ENCODE data around the gene CDK6.
A peak's percentile ranks its signal among the peaks of the same experiment; 100 is the strongest.

The CDK6 gene

GRCh38 chr7:92586841-92587240, 249.5 kb downstream of the CDK6 start:
- Histone ChIP-seq H3K9me3 (ENCODE audit: insufficient read depth, low read length) (no peaks in the 10 kb centered on the region), H3K79me2 (ENCODE audit: low read length) (peaks cover 84% of the 10 kb centered on the region), H2AFZ (ENCODE audit: low read depth, low read length) (no peak overlapping the region), H3K4me3 (ENCODE audit: low read length) (no peak overlapping the region), H3K27me3 (ENCODE audit: low read depth, low read length) (no peaks in the 10 kb centered on the region), H3K27ac (ENCODE audit: low read length) (no peak overlapping the region), H3K4me1 (ENCODE audit: low read length) (peaks cover 31% of the 10 kb centered on the region), H3K9ac (ENCODE audit: low read length) (no peak overlapping the region), H3K36me3 (replicated peaks; ENCODE audit: low read depth, low read length) (peaks cover 22% of the 10 kb centered on the region), H3K4me2 (ENCODE audit: low read length) (peak overlapping the region; percentile 4; the same call in 1 of the 2 replicates), H4K20me1 (ENCODE audit: insufficient read depth, low read length) (peaks cover 61% of the 10 kb centered on the region)
- no peak for TF ChIP-seq EZH2phosphoT487 (IDR thresholded peaks at IDR 0.05; ENCODE audit: low read depth)
- no peak for TF ChIP-seq CTCF (IDR thresholded peaks at IDR 0.05; ENCODE audit: low read depth, low read length)

GRCh38 chr7:92586403-92586802, 250.0 kb downstream of the CDK6 start:
- H3K4me3 ChIP-seq (ENCODE audit: low read length) = no peak overlapping the region
- H3K9me3 ChIP-seq (ENCODE audit: insufficient read depth, low read length) = no peaks in the 10 kb centered on the region
- H4K20me1 ChIP-seq (ENCODE audit: insufficient read depth, low read length) = peaks cover 61% of the 10 kb centered on the region
- H2AFZ ChIP-seq (ENCODE audit: low read depth, low read length) = no peak overlapping the region
- no peak overlapping the region for H3K9ac ChIP-seq (ENCODE audit: low read length)
- peaks cover 22% of the 10 kb centered on the region for H3K36me3 ChIP-seq (replicated peaks; ENCODE audit: low read depth, low read length)
- TF ChIP-seq CTCF (IDR thresholded peaks at IDR 0.05; ENCODE audit: low read depth, low read length) (no peak), EZH2phosphoT487 (IDR thresholded peaks at IDR 0.05; ENCODE audit: low read depth) (no peak)
- H3K79me2 ChIP-seq (ENCODE audit: low read length) = peaks cover 88% of the 10 kb centered on the region
- no peak overlapping the region for H3K27ac ChIP-seq (ENCODE audit: low read length)
- H3K4me1 ChIP-seq (ENCODE audit: low read length) = peaks cover 31% of the 10 kb centered on the region
- no peaks in the 10 kb centered on the region for H3K27me3 ChIP-seq (ENCODE audit: low read depth, low read length)
- peak overlapping the region; percentile 4; the same call in 1 of the 2 replicates for H3K4me2 ChIP-seq (ENCODE audit: low read length)

- Histone ChIP-seq H3K9me3 (ENCODE audit: insufficient read depth, low read length) (no peaks in the 10 kb centered on the region), H3K4me3 (ENCODE audit: low read length) (no peak overlapping the region), H4K20me1 (ENCODE audit: insufficient read depth, low read length) (peaks cover 61% of the 10 kb centered on the region), H3K4me2 (ENCODE audit: low read length) (no peak overlapping the region), H3K9ac (ENCODE audit: low read length) (no peak overlapping the region), H3K79me2 (ENCODE audit: low read length) (peaks cover 99% of the 10 kb centered on the region), H3K27me3 (ENCODE audit: low read depth, low read length) (no peaks in the 10 kb centered on the region), H2AFZ (ENCODE audit: low read depth, low read length) (no peak overlapping the region), H3K27ac (ENCODE audit: low read length) (no peak overlapping the region), H3K4me1 (ENCODE audit: low read length) (peaks cover 27% of the 10 kb centered on the region), H3K36me3 (replicated peaks; ENCODE audit: low read depth, low read length) (peaks cover 31% of the 10 kb centered on the region)
- TF ChIP-seq EZH2phosphoT487 (IDR thresholded peaks at IDR 0.05; ENCODE audit: low read depth) = no peak
- TF ChIP-seq CTCF (IDR thresholded peaks at IDR 0.05; ENCODE audit: low read depth, low read length) = no peak
Observed at GRCh38 chr7:92584953-92585352, 251.4 kb downstream of the CDK6 start.

GRCh38 chr7:92582948-92583347, 253.4 kb downstream of the CDK6 start:
- Histone ChIP-seq H3K4me1 (ENCODE audit: low read length) (peaks cover 16% of the 10 kb centered on the region), H3K79me2 (ENCODE audit: low read length) (peaks cover 85% of the 10 kb centered on the region), H3K27me3 (ENCODE audit: low read depth, low read length) (no peaks in the 10 kb centered on the region), H3K4me3 (ENCODE audit: low read length) (no peak overlapping the region), H3K9me3 (ENCODE audit: insufficient read depth, low read length) (no peaks in the 10 kb centered on the region), H3K27ac (ENCODE audit: low read length) (no peak overlapping the region), H3K4me2 (ENCODE audit: low read length) (no peak overlapping the region), H3K36me3 (replicated peaks; ENCODE audit: low read depth, low read length) (peaks cover 50% of the 10 kb centered on the region), H4K20me1 (ENCODE audit: insufficient read depth, low read length) (peaks cover 44% of the 10 kb centered on the region), H3K9ac (ENCODE audit: low read length) (no peak overlapping the region), H2AFZ (ENCODE audit: low read depth, low read length) (no peak overlapping the region)
- TF ChIP-seq CTCF (IDR thresholded peaks at IDR 0.05; ENCODE audit: low read depth, low read length) = no peak
- TF ChIP-seq EZH2phosphoT487 (IDR thresholded peaks at IDR 0.05; ENCODE audit: low read depth) = no peak

All from OCI-LY3 (cell line).